ENCODE measurements around the gene RPP40. TPM values are rescaled to one million over a fixed set of nuclear protein-coding genes. Genes with fewer than 3 reads are reported as not detected.
"Not testable (repeated sequence)": the region's sequence is repeated elsewhere in the genome, so short reads cannot be mapped to it uniquely, and the experiment has no call there.

Gene RPP40
- total and polyA plus RNA-seq, 12 donors = 2.1 to 12.0 (median 3.6) TPM

DNA sequence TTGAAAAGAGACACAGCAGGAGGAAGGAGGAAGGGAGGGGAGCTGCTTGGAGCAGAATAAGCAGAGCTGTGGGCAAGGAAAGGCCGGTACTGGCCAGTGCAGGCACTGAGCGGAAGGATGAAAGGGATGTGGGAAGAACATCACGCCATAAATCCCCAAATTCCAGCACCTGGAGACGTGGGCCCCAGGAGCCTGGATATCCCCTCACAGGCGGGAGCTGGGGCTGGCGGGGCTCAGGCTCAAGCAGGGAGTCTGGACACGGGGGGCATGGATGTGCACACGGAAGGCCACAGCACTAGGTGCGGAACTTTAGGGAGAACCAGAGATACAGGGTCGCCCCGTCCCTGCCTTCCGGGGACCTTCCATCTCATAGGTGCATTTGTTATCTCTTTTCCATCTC, 7.5 kb upstream of the RPP40 start:
- Histone ChIP-seq H3K27me3 (no peaks in the 10 kb centered on the region), H3K4me1 (no peaks in the 10 kb centered on the region), H3K36me3 (no peaks in the 10 kb centered on the region), H3K4me3 (no peak overlapping the region), H3K9me3 (peaks cover 0 to 10% (median 0%) of the 10 kb centered on the region in 11 donors), H3K27ac (no peak overlapping the region)
- WGBS, 2 donors = 88 to 90% methylated on average over 12 of the region's 12 CpGs
- intact Hi-C loops (cut with DNase I) = loop anchor here in 1 of 10 donors (1.0 kb wide), 1 partner anchor 14 kb away; no protein-coding TSS in a partner anchor
- DNase-seq (no peak), ATAC-seq (no peak)
- TF ChIP-seq, protein P1, sequence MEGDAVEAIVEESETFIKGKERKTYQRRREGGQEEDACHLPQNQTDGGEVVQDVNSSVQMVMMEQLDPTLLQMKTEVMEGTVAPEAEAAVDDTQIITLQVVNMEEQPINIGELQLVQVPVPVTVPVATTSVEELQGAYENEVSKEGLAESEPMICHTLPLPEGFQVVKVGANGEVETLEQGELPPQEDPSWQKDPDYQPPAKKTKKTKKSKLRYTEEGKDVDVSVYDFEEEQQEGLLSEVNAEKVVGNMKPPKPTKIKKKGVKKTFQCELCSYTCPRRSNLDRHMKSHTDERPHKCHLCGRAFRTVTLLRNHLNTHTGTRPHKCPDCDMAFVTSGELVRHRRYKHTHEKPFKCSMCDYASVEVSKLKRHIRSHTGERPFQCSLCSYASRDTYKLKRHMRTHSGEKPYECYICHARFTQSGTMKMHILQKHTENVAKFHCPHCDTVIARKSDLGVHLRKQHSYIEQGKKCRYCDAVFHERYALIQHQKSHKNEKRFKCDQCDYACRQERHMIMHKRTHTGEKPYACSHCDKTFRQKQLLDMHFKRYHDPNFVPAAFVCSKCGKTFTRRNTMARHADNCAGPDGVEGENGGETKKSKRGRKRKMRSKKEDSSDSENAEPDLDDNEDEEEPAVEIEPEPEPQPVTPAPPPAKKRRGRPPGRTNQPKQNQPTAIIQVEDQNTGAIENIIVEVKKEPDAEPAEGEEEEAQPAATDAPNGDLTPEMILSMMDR (IDR thresholded peaks at IDR 0.05) = no peak

DNA sequence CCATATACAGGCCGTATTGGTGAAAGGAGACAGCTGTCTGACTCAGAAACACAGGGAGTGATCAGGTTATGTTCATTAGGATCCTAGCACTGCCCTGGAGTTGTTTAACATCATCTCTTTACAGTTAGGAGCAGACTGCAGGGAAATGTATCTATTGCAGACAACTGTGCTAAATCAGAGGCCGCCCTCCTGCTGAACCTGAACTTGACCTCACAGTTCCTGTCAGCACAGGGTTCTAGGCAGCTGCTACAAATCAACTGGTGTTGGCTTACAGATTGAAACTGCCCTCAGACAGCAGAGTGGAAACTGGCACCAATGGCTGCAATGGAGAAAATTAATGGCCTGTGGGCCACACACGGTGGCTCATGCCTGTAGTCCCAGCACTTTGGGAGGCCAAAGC, 3.7 kb upstream of the RPP40 start:
- no peak for ATAC-seq
- TF ChIP-seq, protein P1 (IDR thresholded peaks at IDR 0.05) = no peak
- H3K4me1 ChIP-seq = peaks cover 0 to 8% (median 4%) of the 10 kb centered on the region in 9 donors
- H3K36me3 ChIP-seq = no peaks in the 10 kb centered on the region
- no peaks in the 10 kb centered on the region for H3K27me3 ChIP-seq
- 86 to 88% methylated on average over 3 of the region's 3 CpGs for WGBS, 2 donors
- no peaks in the 10 kb centered on the region for H3K9me3 ChIP-seq
- no peak overlapping the region for H3K4me3 ChIP-seq
- DNase-seq = no peak
- H3K27ac ChIP-seq = no peak overlapping the region
- intact Hi-C loops (cut with DNase I) = loop anchor here in 2 of 10 donors (10.0 kb wide), 1 partner anchor 233 kb away; the partner anchor contains the start of gene CDYL (in 2 of the 2)

DNA sequence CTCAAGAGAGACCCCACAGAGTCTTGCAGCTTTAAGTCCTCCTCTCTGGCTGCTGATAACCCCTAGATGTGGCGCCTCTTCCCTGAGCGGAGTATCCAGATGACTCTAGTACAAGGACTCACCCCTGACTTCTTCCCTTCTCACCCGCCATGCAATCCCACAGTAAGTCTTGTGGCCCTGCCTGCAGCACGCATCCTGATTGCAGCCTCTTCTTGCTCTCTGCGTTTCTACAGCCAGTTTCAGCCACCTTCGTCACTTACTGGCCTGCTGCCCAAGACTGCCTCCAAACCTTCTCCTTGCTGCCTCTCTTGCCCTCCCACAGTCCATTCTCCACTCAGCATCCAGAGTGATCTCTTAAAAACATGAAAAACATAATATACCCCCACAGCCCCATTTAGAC, 2.4 kb upstream of the RPP40 start:
- no peaks in the 10 kb centered on the region for H3K9me3 ChIP-seq
- WGBS, 2 donors = 95 to 98% methylated on average over 6 of the region's 6 CpGs
- H3K4me1 ChIP-seq = peaks cover 0 to 8% (median 4%) of the 10 kb centered on the region in 9 donors
- TF ChIP-seq, protein P1 (IDR thresholded peaks at IDR 0.05) = no peak
- no peak overlapping the region for H3K27ac ChIP-seq
- ATAC-seq (no peak), DNase-seq (no peak)
- no peaks in the 10 kb centered on the region for H3K27me3 ChIP-seq
- no peak overlapping the region for H3K4me3 ChIP-seq
- intact Hi-C loops (cut with DNase I) = loop anchor here in 2 of 10 donors (10.0 kb wide), 1 partner anchor 231 kb away; the partner anchor contains the start of gene CDYL (in 2 of the 2)
- H3K36me3 ChIP-seq = peaks cover 0 to 8% (median 0%) of the 10 kb centered on the region in 9 donors

DNA sequence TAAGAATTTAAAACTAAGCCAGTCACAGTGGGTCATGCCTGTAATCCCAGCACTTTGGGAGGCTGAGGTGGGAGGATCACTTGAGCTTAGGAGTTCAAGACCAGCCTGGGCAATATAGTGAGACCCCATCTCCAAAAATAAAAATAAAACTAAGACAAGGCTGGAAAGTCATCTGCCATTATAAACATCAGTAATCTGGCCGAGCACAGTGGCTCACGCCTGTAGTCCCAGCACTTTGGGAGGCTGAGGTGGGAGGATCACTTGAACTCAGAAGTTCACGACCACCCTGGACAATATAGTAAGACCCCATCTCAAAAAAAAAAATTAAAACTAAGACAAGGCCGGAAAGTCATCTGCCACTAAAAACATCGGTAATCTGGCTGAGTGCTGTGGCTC, 1.2 kb upstream of the RPP40 start:
- 97 to 100% methylated on average over 5 of the region's 5 CpGs for WGBS, 2 donors
- not testable (repeated sequence) for H3K27ac ChIP-seq, ATAC-seq, DNase-seq, H3K9me3 ChIP-seq, H3K4me1 ChIP-seq, H3K27me3 ChIP-seq, H3K4me3 ChIP-seq
- H3K36me3 ChIP-seq = peaks cover 0 to 19% (median 3%) of the 10 kb centered on the region in 9 donors
- intact Hi-C loops (cut with DNase I) = loop anchor here in 2 of 10 donors (10.0 kb wide), 1 partner anchor 230 kb away; the partner anchor contains the start of gene CDYL (in 2 of the 2)

DNA sequence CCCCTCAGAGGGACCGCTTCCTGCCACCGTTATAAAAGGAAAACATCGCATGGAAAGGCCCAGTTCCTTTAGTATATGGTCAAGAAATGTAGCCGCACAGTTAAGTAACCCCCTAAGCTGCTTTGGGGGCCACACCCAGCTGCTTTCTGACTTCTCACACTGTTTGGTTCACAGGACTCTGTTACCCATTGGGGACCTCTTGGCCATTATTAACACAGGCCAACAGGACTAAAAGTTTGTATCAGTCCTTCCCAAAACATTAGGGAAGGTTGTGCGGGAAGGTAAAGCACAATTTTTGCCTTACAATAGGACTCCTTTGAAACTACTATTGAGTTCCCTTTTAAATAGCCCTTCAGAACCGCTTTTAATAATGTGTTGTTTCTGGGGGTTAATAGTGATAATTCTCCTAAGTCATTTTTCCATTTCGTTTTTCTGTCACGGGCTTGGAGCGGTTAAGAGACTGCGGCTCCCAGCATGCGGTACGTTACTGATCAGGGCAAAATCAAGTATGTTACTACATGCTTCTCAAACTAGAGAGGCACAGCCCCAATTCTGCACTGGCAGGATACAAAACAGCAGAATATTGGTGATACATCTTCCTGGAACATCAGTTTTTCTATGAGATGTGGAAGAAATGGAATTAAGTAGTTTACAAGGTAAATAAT, 668 bp upstream of the RPP40 start:
- TF ChIP-seq, protein P1 (IDR thresholded peaks at IDR 0.05) = no peak
- Histone ChIP-seq H3K4me3 (peak overlapping the region; percentile 39 to 83 (median 64)), H3K27ac (peak overlapping the region; percentile 78 to 98 (median 90)), H3K36me3 (peaks cover 0 to 24% (median 3%) of the 10 kb centered on the region in 9 donors), H3K9me3 (no peaks in the 10 kb centered on the region), H3K4me1 (peaks cover 0 to 8% (median 4%) of the 10 kb centered on the region in 9 donors), H3K27me3 (no peaks in the 10 kb centered on the region)
- ATAC-seq (no peak), DNase-seq (no peak)
- intact Hi-C loops (cut with DNase I) = loop anchor here in 3 of 10 donors (5.0 to 10.0 kb wide), 2 partner anchors 227 to 230 kb away; partner anchors contain the start of gene CDYL (in 3 of the 3)
- 56 to 59% methylated on average over 12 of the region's 12 CpGs for WGBS, 2 donors

Measured in heart right ventricle (tissue), 16 donors.